CD4-positive, alpha-beta T cell treated with Interleukin-15 for 1 hour (primary cell): Measurements from ENCODE around the gene NAP1L4.
"Not testable (repeated sequence)": the region's sequence is repeated elsewhere in the genome, so short reads cannot be mapped to it uniquely, and the experiment has no call there.

ENCODE experiments used
- DNase-seq: peaks from one replicate; pipeline ENCODE4 v3.0.0-alpha.2; 2020

NAP1L4 gene

DNA sequence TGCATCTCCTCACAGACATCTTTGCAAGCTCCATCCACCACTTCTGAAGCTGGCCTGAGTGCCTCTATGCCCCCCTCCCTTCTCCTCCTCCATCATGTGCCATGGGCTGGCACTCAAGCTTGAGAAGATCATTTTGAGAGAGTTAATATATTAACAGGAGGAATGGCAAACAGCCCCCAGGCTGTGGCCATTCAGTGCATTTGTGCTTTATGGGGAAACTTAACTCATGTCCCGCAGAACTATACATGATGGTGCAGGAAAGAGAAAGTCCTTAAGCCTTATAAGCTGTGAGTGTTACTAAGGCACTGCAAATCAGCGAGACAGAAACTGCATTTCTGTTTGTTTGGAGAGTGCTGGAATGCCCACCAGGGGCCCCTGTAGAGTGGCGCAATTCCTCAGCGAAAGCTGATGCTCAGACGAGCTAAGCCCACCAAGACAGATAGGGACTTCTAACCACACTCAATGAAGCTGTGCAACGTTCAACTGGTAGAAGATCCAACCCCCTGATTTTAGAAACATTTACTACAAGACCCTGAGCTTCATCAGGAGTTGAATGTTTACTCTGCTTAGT lies 36.1 kb downstream of the NAP1L4 start:
- no peak for DNase-seq

DNA sequence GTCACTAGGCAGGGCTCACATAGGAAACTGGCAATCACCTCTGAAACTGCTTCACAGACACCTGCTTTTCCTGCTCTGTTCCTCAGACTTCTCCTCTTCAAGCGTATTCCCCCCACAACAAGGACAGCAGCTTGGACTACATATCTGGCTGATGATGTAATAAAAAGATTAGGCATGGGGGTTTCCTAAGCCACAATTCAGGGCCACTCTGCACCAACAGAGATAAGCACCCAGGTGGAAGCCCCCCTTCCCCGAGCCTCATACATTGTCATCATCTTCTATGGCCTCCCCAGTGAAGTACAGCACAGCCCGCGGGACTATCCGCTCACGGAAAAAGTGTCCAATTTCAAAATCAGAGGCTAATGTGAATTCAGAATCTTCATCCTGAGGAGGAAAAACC lies 37.9 kb downstream of the NAP1L4 start:
- no peak for DNase-seq

DNA sequence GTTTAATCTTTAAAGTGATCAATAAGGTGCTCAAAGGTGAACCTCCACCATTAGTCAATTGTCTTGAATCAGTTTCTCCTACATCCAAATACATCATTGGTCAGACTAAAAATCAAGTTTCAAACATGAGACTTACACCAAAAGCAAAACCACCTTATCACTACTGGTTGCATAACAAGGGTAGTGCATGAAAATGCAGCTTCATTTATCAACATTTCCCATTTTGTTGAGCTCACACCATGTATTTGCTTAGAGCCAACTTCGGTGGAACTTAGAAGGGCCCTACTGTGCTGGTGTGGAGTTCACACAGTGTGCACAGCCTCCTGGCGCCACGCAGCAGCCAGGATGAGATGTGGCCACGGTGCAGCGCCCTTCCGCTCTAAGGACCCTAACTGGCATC lies 39.8 kb downstream of the NAP1L4 start:
- DNase-seq, result no peak

DNA sequence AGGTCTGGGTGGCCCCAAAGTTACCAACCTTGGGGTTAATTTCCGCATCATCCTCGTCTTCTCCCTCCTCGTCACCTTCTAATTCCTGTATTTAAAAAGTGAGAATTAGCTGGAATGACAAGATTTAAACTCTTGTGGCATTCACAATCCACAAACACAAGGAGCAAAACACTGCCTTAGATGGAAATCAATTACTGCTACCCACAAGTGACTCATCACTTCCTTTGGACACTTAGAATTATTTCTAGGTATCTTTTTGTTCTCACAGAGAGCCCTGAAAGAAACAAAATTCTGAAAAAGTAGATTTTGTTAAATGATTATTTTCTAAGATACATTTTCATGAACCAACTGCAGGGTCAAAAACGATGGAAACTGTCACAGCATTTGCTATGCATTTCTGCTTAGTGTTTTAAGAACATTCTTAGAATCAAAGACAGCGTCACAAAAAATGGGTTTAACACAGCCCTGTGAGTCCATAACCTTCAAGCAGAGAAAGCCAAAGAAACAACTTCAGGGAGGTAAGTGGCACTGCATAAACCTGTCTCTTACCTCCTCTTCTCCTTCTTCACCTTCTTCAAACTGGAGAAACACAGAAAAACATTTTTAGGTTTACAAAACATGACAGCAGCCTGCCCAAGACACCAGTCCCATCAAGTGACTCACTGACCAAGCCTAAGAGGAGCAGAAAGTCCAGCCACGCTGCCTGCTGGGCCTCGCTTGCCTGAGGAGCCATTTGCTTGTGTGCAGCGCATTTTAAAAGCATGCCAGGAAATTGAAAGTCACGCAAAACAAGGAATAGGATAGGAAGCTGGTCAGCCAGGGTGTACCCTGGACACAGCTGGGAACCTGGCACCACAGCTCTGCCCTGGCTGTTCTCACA lies 40.7 kb downstream of the NAP1L4 start:
- DNase-seq, result no peak

DNA sequence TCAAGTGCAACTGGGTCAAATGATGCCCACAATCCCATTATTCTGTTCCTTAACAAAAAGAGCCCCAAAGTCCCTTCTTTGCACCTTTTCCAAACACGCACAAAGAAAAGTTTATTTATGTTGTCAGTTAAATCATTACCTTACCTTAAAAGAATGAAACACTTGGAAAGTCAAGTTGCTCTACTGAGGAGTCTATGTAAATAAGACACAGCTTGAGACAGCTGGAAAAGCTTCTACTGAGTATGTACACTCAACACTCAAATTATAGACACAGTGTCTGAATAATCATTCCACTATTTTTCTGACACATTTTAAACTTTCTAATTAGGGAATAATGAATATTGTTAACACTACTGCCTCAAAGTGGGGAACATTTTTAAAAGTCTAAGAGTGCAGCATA lies 41.3 kb downstream of the NAP1L4 start:
- no peak for DNase-seq

DNA sequence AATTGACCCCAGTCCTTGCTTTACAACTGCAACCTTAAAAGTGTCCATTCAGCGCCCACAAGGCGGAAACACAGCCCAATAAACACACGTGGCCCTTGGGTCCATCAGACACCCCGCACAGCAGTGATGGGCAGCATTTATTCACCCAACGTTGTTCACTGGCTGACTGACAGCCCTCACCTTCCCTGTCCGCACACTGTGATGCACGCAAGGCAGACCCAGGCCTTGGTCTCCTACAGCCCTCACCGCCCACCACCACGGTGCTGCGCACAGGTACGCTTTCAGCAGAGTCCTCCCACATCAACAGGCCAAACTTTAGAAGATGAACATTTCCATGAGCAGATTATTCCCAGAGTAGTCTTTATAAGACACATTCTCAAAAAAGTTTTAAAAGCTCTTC lies 42.2 kb downstream of the NAP1L4 start:
- DNase-seq, result no peak

DNA sequence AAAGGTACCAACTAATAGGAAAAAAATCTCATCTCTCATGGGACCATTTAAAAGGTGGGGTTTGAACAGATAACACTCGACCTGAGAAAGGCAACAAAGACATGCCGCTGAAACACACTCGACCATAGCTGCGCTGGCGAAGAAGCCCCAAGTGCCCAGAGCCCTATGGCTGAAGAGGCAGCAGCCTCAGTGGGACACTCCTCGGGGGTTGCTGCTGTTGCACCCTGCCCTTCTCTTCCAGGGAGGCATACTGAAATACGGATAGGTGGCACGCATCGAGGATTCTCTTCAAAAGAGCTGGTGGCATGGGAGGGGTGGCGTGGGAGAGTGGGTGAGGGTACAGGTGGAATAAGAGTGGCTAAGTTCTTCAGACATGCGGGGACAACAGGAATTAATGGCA lies 44.4 kb downstream of the NAP1L4 start:
- DNase-seq, result no peak

DNA sequence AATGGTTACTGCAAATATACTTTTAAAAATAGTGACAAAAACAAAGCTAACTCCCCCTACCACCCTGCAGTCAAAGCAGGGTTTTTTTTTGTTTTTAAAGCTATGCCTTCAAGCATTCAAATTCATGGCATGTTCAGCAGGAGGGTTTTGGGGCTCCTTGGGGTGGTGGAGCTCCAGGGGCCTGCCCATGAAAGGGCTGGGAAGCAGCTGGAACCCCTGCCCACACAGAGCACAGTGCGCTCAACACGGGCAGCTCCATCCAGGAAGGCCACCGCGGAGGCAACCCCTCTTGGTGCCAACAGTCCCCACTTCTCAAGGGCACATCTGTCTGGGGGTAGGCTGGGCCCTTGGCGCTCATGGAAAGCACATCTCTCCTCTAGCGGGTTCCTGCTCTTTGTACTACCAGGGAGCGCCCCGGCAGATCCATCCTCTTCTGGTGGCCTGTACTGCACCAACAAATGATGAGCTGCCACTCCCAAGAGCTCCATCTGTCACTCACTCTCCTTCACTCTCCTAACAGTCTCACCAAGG lies 46.3 kb downstream of the NAP1L4 start:
- DNase-seq, result no peak

DNA sequence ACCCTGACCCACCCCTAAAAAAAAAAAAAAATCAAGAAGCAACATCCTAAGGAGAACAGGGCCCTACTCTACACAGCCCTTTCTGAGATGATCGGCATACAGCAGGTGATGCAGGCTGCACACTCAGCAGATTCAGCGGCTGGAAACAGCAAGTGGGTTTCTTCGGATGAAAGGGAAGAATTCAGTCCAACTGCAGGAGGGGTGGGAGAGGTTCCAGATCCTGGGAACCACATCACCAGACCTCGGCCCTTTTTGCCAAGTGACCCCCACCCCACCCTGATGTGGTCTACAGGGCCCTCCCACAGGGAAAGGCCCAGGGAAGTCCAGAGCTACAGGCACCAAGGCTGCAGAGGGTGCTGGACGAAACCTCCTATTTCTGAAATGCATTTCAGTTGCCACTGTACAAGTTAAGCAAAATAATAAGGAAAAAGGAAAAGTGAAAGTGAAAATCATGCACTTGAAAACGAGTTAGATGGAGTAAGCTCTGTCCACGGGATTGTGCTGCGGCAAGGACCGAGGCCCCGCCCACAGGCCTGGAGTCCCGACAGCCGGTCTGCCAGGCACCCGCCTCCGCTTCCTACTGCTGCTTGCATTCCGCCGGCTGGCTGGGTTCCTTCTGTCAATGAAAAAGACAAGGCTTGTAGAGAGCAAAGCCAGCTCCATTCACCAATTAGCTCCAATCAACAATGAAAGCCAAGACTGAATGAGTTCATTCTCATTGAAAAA lies 46.9 kb downstream of the NAP1L4 start:
- DNase-seq, result peak; percentile 60

DNA sequence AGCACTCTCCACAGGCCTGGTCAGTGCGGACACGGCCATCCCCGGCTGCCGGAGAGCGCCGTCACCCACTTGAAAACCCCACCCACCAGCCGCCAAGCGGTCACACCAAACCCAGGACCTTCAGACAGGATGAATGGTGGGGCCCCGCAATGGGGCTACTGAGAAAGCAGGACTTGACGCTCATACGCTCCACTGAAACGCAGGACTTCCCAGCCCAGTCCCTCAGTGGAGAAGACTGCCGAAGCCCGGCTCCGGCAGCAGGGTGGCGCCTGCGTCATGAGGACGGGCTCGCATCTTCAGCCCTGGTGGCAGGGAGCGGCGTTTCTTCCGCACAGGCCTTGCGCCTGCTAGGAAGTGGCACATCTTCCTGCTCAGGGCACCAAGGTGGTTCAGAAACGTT lies 47.6 kb downstream of the NAP1L4 start:
- DNase-seq, result no peak

DNA sequence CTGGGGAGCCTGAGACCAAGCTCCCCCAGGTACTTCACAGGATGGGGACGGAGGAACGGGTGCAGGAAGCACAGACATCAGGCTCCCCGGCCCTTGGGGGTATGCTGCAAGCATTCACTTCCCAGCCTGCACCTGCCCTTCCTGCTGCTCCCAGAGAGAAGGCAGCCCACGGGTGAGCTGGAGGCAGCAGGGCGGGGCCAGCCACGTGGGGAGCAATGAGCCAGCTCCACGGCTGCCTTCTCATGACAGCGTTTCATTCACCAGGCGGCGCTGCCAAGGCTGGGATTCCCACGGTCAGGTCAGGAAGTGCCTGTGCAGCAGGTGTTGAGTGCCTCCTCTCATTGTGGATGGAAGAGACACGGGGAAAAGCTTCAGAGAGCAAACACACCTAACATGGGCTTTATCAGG lies 48.4 kb downstream of the NAP1L4 start:
- no peak for DNase-seq

DNA sequence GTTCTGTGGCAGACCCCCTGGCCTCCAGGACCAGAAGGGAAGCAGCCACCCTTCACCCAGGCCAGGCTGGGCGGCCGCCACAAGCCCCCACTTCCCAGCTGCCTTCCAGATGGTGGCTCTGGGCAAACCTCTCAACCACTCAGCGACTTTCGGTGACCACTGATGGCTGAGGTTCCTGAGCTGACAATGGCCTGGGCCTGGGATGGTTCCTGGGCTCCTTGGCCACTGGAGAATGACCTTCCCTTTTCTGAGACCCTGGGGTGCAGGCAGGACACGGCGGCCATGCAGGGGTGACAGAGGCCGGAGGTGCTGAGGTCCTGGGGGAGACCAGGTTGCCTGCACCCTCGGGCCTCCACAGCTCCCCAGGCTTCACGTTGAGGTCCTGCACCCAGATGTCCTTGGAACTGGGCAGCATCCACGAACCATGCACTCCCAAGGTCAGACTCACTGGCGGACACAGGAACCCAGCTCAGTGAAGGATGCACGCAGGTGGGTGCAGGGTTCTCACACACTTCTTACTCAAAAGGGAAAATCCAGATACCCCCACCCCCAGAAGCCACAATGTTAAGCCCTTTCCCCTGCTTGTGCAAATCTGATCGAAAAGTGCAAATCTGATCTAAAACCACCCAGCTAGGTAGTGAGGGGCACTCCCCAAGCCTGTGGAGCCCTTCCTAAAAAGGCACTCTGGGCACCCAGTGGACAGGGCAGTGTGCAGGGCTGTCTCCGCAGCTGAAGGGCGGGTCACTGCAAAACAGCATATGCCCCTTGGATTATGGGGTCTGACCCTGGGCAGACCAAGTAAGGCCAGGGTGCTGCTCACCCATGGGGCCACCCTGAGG lies 49.0 kb downstream of the NAP1L4 start:
- no peak for DNase-seq

DNA sequence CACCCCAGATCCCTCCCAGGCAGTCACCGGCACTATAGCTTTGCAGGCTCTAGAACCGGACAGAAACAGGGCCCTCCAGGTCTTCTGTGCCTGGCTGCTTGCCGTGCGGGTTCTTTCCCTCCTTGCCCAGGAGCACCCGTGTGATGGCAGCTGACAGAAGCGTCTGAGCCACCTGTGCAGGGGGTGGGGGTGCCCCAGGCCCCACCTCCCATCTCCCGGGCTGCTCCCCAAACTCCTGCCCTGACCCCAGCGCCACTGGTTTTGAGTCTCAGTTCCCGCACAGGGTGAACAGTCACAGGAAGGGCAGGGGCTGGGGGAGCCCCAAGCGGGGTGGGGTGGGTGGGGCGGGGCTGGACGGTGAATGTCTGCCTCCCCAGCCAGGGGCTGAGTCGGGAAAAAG lies 49.7 kb downstream of the NAP1L4 start:
- DNase-seq, result no peak

DNA sequence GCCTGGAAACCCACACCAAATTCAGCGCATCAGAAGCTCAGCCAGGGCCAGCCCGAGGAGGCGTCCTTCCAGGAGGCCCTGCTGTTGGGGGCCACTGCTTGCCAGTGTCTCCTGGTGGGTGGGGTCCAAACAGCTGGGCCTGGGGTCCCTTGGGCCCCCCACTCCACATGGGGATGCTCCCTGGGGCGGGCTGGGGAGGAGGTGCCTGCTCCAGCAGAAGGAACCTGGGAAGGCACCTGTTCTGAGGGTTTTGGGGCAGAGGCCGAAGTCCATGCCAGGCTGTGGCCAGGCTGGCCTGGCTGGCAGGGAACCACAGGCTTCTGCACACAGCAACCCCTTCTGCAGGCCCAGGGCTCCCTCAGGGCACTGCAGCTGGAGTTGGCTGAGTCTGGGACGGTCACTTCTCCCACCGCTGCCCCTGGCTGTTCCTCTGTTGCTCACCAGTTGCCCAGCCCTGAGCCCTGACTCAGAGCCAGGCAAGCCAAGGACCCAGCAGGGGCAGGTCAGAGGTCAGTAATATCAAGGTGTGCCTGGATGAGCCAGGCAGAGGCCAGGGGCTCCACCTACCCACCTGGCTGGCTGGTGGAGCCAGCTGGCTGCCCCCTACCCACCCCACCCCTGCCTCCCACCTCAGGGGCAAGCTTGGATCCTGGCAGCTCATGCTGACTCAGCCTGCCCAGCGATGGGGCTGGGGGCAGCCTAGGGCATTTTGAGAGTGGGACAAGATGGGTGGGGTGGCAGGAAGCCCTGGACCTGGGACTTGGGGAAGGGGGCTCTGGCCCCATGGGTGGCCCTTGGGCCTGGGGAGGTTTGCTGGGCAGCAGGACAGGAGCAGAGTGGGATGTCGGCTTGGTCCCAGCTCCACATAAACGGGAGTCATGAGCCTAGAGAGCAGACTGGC lies 51.0 kb downstream of the NAP1L4 start:
- no peak for DNase-seq

DNA sequence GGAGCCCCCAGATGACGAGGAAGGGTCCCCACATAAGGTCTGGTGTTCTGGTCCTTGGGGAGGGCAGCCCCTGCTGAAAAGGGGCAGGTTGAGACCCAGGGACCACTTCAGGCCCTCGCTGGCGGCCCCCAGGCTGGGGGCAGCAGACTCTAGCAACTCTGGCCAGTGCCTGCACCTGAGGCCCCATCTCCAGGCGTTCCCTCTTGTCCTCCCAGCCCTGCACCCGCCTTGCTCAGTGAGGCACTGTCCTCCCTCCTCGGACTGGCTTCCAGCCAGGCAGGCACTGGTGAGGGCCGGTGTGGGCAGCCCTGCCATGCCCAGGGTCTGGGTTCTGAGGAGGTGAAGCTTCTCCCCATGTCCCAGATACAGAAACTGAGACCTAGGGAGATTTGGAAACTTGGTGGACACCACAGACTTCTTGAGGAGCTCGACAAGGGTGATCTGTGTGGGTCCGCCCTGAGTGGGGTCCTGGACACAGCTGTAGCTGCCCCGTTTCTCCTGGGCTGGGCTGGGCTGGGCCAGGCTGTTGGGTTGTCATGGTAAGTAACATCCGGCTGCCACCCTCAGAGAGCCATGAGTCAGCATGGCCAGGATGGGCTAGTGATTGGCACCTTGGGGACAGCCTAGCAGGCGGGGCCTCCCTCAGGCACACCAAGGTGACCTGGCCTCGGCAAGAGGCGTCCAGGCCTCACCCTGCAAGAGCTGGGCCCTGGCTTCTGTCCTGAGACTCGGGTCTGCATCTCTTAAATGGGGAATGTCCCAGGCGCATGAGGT lies 51.8 kb downstream of the NAP1L4 start:
- peak; percentile 77 for DNase-seq

DNA sequence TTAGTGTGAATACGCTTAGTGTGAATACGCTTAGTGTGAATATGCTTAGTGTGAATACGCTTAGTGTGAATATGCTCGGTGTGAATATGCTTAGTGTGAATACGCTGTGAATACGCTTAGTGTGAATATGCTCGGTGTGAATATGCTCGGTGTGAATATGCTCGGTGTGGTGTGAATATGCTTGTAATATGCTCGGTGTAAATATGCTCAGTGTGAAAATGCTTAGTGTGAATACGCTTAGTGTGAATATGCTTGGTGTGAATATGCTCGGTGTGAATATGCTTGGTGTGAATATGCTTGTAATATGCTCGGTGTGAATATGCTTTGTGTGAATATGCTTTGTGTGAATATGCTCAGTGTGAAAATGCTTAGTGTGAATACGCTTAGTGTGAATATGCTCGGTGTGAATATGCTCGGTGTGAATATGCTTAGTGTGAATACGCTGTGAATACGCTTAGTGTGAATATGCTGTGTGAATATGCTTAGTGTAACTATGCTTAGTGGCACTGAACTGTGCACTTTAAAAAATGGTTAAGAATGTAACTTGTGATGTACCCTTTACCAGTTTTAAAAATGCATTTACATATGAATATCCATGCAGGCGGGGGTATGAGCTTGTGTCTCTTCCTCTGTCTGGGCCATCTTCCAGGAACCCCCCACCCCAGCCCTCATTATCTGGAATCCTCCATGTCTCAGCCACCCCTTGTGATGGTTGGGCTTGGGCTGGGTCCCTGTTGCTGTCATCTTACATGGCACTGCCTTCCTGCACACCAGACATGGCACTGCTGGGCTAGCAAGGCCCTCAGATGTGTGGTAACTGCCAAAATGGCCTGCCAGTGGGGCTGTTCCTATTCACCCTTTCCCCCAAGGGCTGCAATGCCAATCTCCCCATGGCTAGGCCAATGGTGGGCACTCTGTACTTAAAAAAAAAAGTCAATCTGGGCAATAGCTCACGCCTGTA lies 53.4 kb downstream of the NAP1L4 start:
- DNase-seq, result not testable (repeated sequence)

DNA sequence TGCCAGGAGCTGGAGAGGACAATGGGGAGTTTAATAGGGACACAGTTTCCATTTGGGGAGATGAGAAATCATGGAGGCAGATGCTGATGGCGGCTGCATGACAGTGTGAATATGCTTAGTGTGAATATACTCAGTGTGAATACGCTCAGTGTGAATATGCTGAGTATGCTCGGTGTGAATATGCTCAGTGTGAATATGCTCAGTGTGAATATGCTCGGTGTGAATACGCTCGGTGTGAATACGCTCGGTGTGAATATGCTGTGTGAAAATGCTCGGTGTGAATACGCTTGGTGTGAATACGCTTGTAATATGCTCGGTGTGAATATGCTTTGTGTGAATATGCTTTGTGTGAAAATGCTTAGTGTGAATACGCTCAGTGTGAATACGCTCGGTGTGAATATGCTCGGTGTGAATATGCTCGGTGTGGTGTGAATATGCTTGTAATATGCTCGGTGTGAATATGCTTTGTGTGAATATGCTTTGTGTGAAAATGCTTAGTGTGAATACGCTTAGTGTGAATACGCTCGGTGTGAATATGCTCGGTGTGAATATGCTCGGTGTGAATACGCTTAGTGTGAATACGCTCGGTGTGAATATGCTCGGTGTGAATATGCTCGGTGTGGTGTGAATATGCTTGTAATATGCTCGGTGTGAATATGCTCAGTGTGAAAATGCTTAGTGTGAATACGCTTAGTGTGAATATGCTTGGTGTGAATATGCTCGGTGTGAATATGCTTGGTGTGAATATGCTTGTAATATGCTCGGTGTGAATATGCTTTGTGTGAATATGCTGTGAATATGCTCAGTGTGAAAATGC lies 54.3 kb downstream of the NAP1L4 start:
- DNase-seq, result not testable (repeated sequence)

DNA sequence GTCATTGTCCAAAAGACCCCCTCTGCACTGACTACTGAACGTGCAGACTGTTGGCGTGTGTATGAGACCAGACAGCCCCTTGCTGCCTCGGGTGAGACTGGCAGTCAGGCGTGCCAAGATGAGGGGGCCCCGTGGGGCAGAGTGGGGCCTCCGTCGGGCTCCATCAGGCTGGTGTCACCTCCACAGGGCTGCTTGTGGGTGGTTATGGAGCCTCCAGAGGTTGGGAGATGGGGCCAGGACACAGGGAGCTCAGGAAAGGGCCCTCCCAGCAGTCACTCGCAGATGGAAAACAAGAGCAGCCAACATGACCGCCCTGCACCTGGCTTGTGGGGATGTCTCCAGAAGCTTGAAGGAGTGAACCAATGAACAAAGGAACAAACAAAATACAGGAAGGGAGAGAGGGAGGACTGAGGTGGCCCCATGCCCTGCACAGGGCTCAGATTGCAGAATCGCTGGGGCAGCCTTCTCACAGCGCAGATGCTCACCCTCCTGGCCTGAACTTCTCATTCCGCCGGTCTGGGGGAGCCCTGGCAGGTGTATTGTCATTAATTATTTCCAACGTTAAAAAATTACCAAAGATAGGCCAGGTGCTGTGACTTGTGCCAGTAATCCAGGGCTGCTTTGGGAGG lies 57.4 kb downstream of the NAP1L4 start:
- DNase-seq, result no peak
